ENCODE data around the gene OR10A2. TPM values are rescaled to one million over a fixed set of nuclear protein-coding genes. Genes with fewer than 3 reads are reported as not detected.

Gene OR10A2
- total RNA-seq, 6 experiments from 2014 or later: not detected

GRCh38 chr11:6856871-6857270, 6.0 kb upstream of the OR10A2 start:
- H3K27me3 Mint-ChIP-seq (ENCODE audit: insufficient read depth): peaks cover 2% of the 10 kb centered on the region; the same call in 1 of the 2 replicates
- peaks cover 14% of the 10 kb centered on the region for H3K4me1 Mint-ChIP-seq (ENCODE audit: low read depth)

GRCh38 chr11:6864438-6864837, 1.6 kb downstream of the OR10A2 start:
- H3K27ac Mint-ChIP-seq: no peak overlapping the region
- H3K4me1 Mint-ChIP-seq (ENCODE audit: low read depth): peaks cover 7% of the 10 kb centered on the region; the same call in 1 of the 2 replicates
- no peak for TF ChIP-seq CTCF (IDR thresholded peaks at IDR 0.05)
- H3K4me3 Mint-ChIP-seq: no peak overlapping the region
- DNase-seq: no peak
- no peaks in the 10 kb centered on the region for H3K36me3 Mint-ChIP-seq (ENCODE audit: low read depth)
- H3K27me3 Mint-ChIP-seq (ENCODE audit: insufficient read depth): peaks cover 3% of the 10 kb centered on the region; the same call in 1 of the 2 replicates
- peaks cover 8% of the 10 kb centered on the region for H3K9me3 Mint-ChIP-seq

More at GRCh38 chr11:6856871-6857270, 6.0 kb upstream of the OR10A2 start:
- Mint-ChIP-seq H3K27ac (peak overlapping the region; percentile 2; the same call in 1 of the 2 replicates), H3K36me3 (ENCODE audit: low read depth) (no peaks in the 10 kb centered on the region), H3K9me3 (peaks cover 10% of the 10 kb centered on the region), H3K4me3 (peak overlapping the region; percentile 15)
- DNase-seq: no peak
- no peak for TF ChIP-seq CTCF (IDR thresholded peaks at IDR 0.05)

- no peak for DNase-seq
- no peaks in the 10 kb centered on the region; the same call in 1 of the 2 replicates for H3K36me3 Mint-ChIP-seq (ENCODE audit: low read depth)
- no peak overlapping the region for H3K27ac Mint-ChIP-seq
- no peaks in the 10 kb centered on the region for H3K4me1 Mint-ChIP-seq (ENCODE audit: low read depth)
- no peaks in the 10 kb centered on the region for H3K9me3 Mint-ChIP-seq
- no peak overlapping the region for H3K4me3 Mint-ChIP-seq
- TF ChIP-seq CTCF (IDR thresholded peaks at IDR 0.05): no peak
- H3K27me3 Mint-ChIP-seq (ENCODE audit: insufficient read depth): peaks cover 2% of the 10 kb centered on the region; the same call in 1 of the 2 replicates
Observed at GRCh38 chr11:6871278-6871677, 8.4 kb downstream of the OR10A2 start.

GRCh38 chr11:6875761-6876160, 12.9 kb downstream of the OR10A2 start:
- no peaks in the 10 kb centered on the region for H3K4me1 Mint-ChIP-seq (ENCODE audit: low read depth)
- H3K4me3 Mint-ChIP-seq: no peak overlapping the region
- H3K27ac Mint-ChIP-seq: no peak overlapping the region
- no peaks in the 10 kb centered on the region; the same call in none of the 2 replicates for H3K36me3 Mint-ChIP-seq (ENCODE audit: low read depth)
- no peak for DNase-seq
- peaks cover 8% of the 10 kb centered on the region for H3K9me3 Mint-ChIP-seq
- TF ChIP-seq CTCF (IDR thresholded peaks at IDR 0.05): no peak
- H3K27me3 Mint-ChIP-seq (ENCODE audit: insufficient read depth): peaks cover 2% of the 10 kb centered on the region; the same call in 1 of the 2 replicates

GRCh38 chr11:6876325-6876724, 13.5 kb downstream of the OR10A2 start, which contains the start of gene OR10A4:
OR10A4 (plus strand) TSS chr11:6876625; CDS start chr11:6876648, 23 bp downstream.
- TF ChIP-seq CTCF (IDR thresholded peaks at IDR 0.05): no peak
- DNase-seq: no peak
- H3K36me3 Mint-ChIP-seq (ENCODE audit: low read depth): no peaks in the 10 kb centered on the region; the same call in none of the 2 replicates
- no peaks in the 10 kb centered on the region for H3K4me1 Mint-ChIP-seq (ENCODE audit: low read depth)
- peaks cover 8% of the 10 kb centered on the region for H3K9me3 Mint-ChIP-seq
- peaks cover 2% of the 10 kb centered on the region; the same call in 1 of the 2 replicates for H3K27me3 Mint-ChIP-seq (ENCODE audit: insufficient read depth)
- H3K4me3 Mint-ChIP-seq: no peak within 1 kb of the TSS
- no peak within 1 kb of the TSS for H3K27ac Mint-ChIP-seq
